PC-9 (cell line): Measurements from ENCODE around the gene LRRC8A.

Source experiments
- CTCF ChIP-seq: fragments of 200-600 bp; sonication (generic); conservative IDR thresholded peaks from 2 replicates; pipeline ENCODE4 v1.6.1; 2017; ENCODE audit warnings: mixed run types, antibody characterized with exemption, mild to moderate bottlenecking, moderate library complexity
- EZH2 ChIP-seq: fragments of 200-600 bp; sonication (generic); IDR thresholded peaks from 2 replicates; pipeline ENCODE4 v1.8.0; 2017; ENCODE audit warnings: antibody characterized with exemption, low read depth

- TF ChIP-seq CTCF (no peak), EZH2 (no peak)
Measured at GRCh38 chr9:128908372-128908771, 26.4 kb downstream of the LRRC8A start.
